Endothelial cell of umbilical vein (primary cell): ENCODE results near the gene ZNF804B. TPM values are rescaled to one million over a fixed set of nuclear protein-coding genes. Genes with fewer than 3 reads are reported as not detected.

ENCODE experiments used
- BruUV-seq: library from RNA; stranded (reverse); fragments of 400-500 nt; replicated peaks from 2 replicates; lab custom pipeline; 2021; lab: Mats Ljungman, UMichigan
- CTCF ChIA-PET: fragments of 300-600, 350-600 bp; sonication (Branson Sonifier 250); formaldehyde crosslinking; loops from one replicate; lab custom pipeline; 2021; ENCODE audit warnings: antibody characterized with exemption, inconsistent platforms; lab: Charles Lee
- POLR2A ChIA-PET: fragments of 300-600, 350-600 bp; sonication (Branson Sonifier 250); formaldehyde crosslinking; loops from one replicate; lab custom pipeline; 2021; ENCODE audit warnings: antibody characterized with exemption, inconsistent platforms; lab: Charles Lee
- DNase-seq: peaks from one replicate; pipeline ENCODE4 v3.0.0-alpha.2; 2011; ENCODE audit warnings: low read depth, low spot score
- FAIRE-seq: peaks from 2 replicates; lab custom pipeline; 2011; peaks lifted over from hg19 to GRCh38; lab: Jason Lieb, UNC
- H2AFZ ChIP-seq: 2 replicates; pipeline ENCODE4 v1.6.0; 2012; ENCODE audit warnings: low read depth, low read length, control low read depth, inconsistent platforms
- H3K27ac ChIP-seq: 2 replicates; pipeline ENCODE4 v1.5.1; 2011; ENCODE audit warnings: low read depth, mild to moderate bottlenecking, control low read depth, low read length, moderate library complexity; ENCODE audit not compliant: insufficient read depth
- H3K27me3 ChIP-seq, 2 experiments: 2 replicates each; pipeline versions ENCODE4 v1.6.0 to v1.6.1; 2011; ENCODE audit warnings: low read length in 2 of 2, mixed read lengths in 1 of 2; ENCODE audit not compliant: control insufficient read depth in 2 of 2, insufficient read depth in 2 of 2
- H3K36me3 ChIP-seq, 2 experiments: 2 replicates in 1 of 2; 3 replicates in 1 of 2; pipeline ENCODE4 v1.5.1; 2011; ENCODE audit warnings: low read length in 2 of 2, mild to moderate bottlenecking in 1 of 2, moderate library complexity in 1 of 2; ENCODE audit not compliant: control insufficient read depth in 2 of 2, insufficient read depth in 2 of 2; ENCODE audit errors: extremely low read depth in 1 of 2
- H3K4me1 ChIP-seq: 3 replicates; pipeline ENCODE4 v1.5.1; 2011; ENCODE audit warnings: mild to moderate bottlenecking, low read length; ENCODE audit not compliant: control insufficient read depth, insufficient read depth; ENCODE audit errors: extremely low read depth
- H3K4me2 ChIP-seq: 2 replicates; pipeline ENCODE4 v1.6.1; 2011; ENCODE audit warnings: low read length, control low read depth, mixed read lengths; ENCODE audit not compliant: insufficient read depth
- H3K4me3 ChIP-seq, 3 experiments: fragments of 200-600 bp in 1 of 3; sonication (generic), shearing (Covaris generic) in 1 of 3; replicated peaks in 1 of 3; 2 replicates each; pipeline ENCODE4 v1.5.1; 2011 to 2016; ENCODE audit warnings: control low read depth in 3 of 3, low read length in 3 of 3, mild to moderate bottlenecking in 2 of 3, inconsistent platforms in 1 of 3, low read depth in 1 of 3, moderate library complexity in 1 of 3; ENCODE audit not compliant: insufficient read depth in 1 of 3
- H3K79me2 ChIP-seq: 2 replicates; pipeline ENCODE4 v1.6.0; 2012; ENCODE audit warnings: low read length, inconsistent platforms; ENCODE audit not compliant: control insufficient read depth, insufficient read depth
- H3K9ac ChIP-seq: replicated peaks from 2 replicates; pipeline ENCODE3; 2011; ENCODE audit warnings: low read length, control low read depth; ENCODE audit not compliant: insufficient read depth; ENCODE audit errors: extremely low read depth
- H3K9me1 ChIP-seq: replicated peaks from 3 replicates; pipeline ENCODE4 v1.6.0; 2011; ENCODE audit warnings: mild to moderate bottlenecking, low read length; ENCODE audit not compliant: control insufficient read depth, insufficient read depth; ENCODE audit errors: extremely low read depth
- H3K9me3 ChIP-seq: replicated peaks from 2 replicates; pipeline ENCODE4 v1.5.1; 2012; ENCODE audit warnings: low read length, inconsistent platforms; ENCODE audit not compliant: control insufficient read depth, insufficient read depth
- H4K20me1 ChIP-seq: replicated peaks from 2 replicates; pipeline ENCODE3; 2011; ENCODE audit warnings: mild to moderate bottlenecking, low read length; ENCODE audit not compliant: control insufficient read depth, insufficient read depth; ENCODE audit errors: extremely low read depth
- CTCF ChIP-seq, 2 donors: IDR thresholded peaks; 1 replicate in 1 of 2; 2 replicates in 1 of 2; pipeline ENCODE4 v1.5.1; 2011; ENCODE audit warnings: low read length in 2 of 2, mild to moderate bottlenecking in 2 of 2, moderate library complexity in 2 of 2, control low read depth in 1 of 2, inconsistent platforms in 1 of 2, low read depth in 1 of 2; ENCODE audit not compliant: insufficient read depth in 1 of 2; ENCODE audit errors: extremely low read depth in 1 of 2
- EZH2 ChIP-seq: IDR thresholded peaks from 2 replicates; pipeline ENCODE4 v1.6.1; 2012; ENCODE audit warnings: borderline replicate concordance, low read depth, mild to moderate bottlenecking, moderate library complexity, low read length, inconsistent platforms; ENCODE audit not compliant: severe bottlenecking
- FOS ChIP-seq: IDR thresholded peaks from 2 replicates; pipeline ENCODE4 v1.6.1; 2011; ENCODE audit warnings: mild to moderate bottlenecking, low read length, moderate library complexity, borderline replicate concordance; ENCODE audit not compliant: insufficient read depth
- GATA2 ChIP-seq: IDR thresholded peaks from 2 replicates; pipeline ENCODE4 v1.7.0; 2011; ENCODE audit warnings: low read depth, mild to moderate bottlenecking, moderate library complexity, mixed read lengths, low read length; ENCODE audit not compliant: insufficient read length, insufficient read depth
- JUN ChIP-seq: IDR thresholded peaks from 2 replicates; pipeline ENCODE4 v1.6.1; 2011; ENCODE audit warnings: borderline replicate concordance, low read depth; ENCODE audit not compliant: insufficient read length, insufficient read depth
- MAX ChIP-seq: IDR thresholded peaks from 2 replicates; pipeline ENCODE4 v1.6.1; 2011; ENCODE audit not compliant: insufficient read depth, insufficient read length
- MYC ChIP-seq: IDR thresholded peaks from one replicate; pipeline ENCODE4 v1.6.1; 2011; ENCODE audit warnings: mild to moderate bottlenecking, low read depth, low read length
- POLR2A ChIP-seq: IDR thresholded peaks from 2 replicates; pipeline ENCODE4 v1.6.1; 2012; ENCODE audit warnings: low read depth, mild to moderate bottlenecking, control low read depth, low read length
- POLR2AphosphoS5 ChIP-seq: IDR thresholded peaks from 2 replicates; pipeline ENCODE4 v1.6.1; 2012; ENCODE audit warnings: low read depth, mild to moderate bottlenecking, control low read depth, low read length, moderate library complexity; ENCODE audit not compliant: insufficient read depth
- dilution Hi-C: fragments of 300-500 bp; cut with MboI; formaldehyde crosslinking; loops from one replicate; pipeline ENCODE4 v1.15.0; 2019; ENCODE audit warnings: low sequenced_read_pairs; ENCODE audit not compliant: extremely low pct_ligation_motif_present
- intact Hi-C: fragments of 100-400 bp; cut with micrococcal nuclease; formaldehyde crosslinking; loops from one replicate; pipeline ENCODE4 v1.10.0; 2022
- polyA plus RNA-seq, 4 experiments: library from polyadenylated mRNA; depleted of rRNA in 3 of 4; stranded (reverse) in 3 of 4; unstranded in 1 of 4; fragments of >200 nt; gene quantifications; 2 replicates each; pipeline versions ENCODE4 v1.2.1 to v1.2.3, GENCODE V29; 2011 to 2012; ENCODE audit warnings: missing spikeins in 1 of 4
- total RNA-seq: library from RNA; stranded (reverse); gene quantifications from 2 replicates; pipeline ENCODE4 v1.2.3, GENCODE V29; 2021

The ZNF804B gene
- total and polyA plus RNA-seq, 2 donors (not counting 3 experiments of a cell fraction or from before 2014, with no cell fraction given) = not detected

DNA sequence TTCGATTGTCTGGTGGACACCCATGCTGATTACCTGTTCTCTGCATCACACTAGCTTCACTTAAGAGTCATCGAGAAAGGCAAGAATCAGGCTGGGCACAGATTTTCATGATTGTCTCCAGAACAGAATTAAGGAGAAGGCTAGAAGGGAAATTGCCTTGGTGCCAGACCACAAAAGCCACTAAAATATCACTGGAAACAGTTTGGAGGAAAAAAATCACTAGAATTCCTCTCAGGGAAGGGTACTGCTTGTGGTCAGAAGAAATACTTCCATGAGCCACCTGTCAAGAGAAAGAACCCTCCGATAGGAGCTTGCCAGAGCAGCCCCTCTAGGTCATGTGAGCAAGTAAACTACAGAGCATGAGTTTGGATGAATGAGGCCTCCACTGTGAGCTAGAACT, 305.3 kb downstream of the ZNF804B start:
- Histone ChIP-seq H3K79me2 (no peaks in the 10 kb centered on the region), H3K27me3 (no peaks in the 10 kb centered on the region), H2AFZ (no peak overlapping the region), H3K9me3 (no peaks in the 10 kb centered on the region), H3K36me3 (no peaks in the 10 kb centered on the region), H3K27ac (no peak overlapping the region), H4K20me1 (no peaks in the 10 kb centered on the region), H3K4me3 (no peak overlapping the region), H3K9me1 (no peaks in the 10 kb centered on the region), H3K4me1 (no peaks in the 10 kb centered on the region), H3K9ac (no peak overlapping the region), H3K4me2 (no peak overlapping the region)
- DNase-seq (no peak), FAIRE-seq (no peak)
- TF ChIP-seq EZH2 (no peak), FOS (no peak), CTCF (IDR thresholded peaks at IDR 0.05; ENCODE audit: extremely low read depth in 1 of 2, insufficient read depth in 1 of 2, low read depth in 1 of 2, low read length in 2 of 2) (no peak), JUN (no peak), MAX (no peak), MYC (no peak), POLR2A (no peak), GATA2 (no peak), POLR2AphosphoS5 (no peak)
- intact Hi-C loops (no loop called here), dilution Hi-C loops (no loop called here)
- POLR2A ChIA-PET = no interaction called here
- no TSS peak for BruUV-seq
- CTCF ChIA-PET = no interaction called here
